Immature natural killer cell (primary cell): ENCODE data around the gene SYNDIG1. TPM values are rescaled to one million over a fixed set of nuclear protein-coding genes. Genes with fewer than 3 reads are reported as not detected.

ENCODE experiments used
- DNase-seq, 3 donors: peaks; one replicate each; pipeline ENCODE4 v3.0.0; 2022; ENCODE audit warnings: mixed read lengths in 1 of 3
- H3K27ac Mint-ChIP-seq, 6 donors: one replicate each; pipeline ENCODE4 v1.8.0; 2020; ENCODE audit warnings: mixed read lengths in 6 of 6, mild to moderate bottlenecking in 5 of 6, inconsistent platforms in 4 of 6, moderate library complexity in 3 of 6
- H3K27me3 Mint-ChIP-seq, 3 donors: one replicate each; pipeline ENCODE4 v1.8.0; 2020 to 2021; ENCODE audit warnings: low read depth in 3 of 3, mild to moderate bottlenecking in 3 of 3, mixed read lengths in 3 of 3, moderate library complexity in 3 of 3, inconsistent platforms in 1 of 3
- H3K36me3 Mint-ChIP-seq, 3 donors: one replicate each; pipeline ENCODE4 v1.8.0; 2020; ENCODE audit warnings: mixed read lengths in 3 of 3, inconsistent platforms in 2 of 3, mild to moderate bottlenecking in 2 of 3
- H3K4me1 Mint-ChIP-seq, 2 donors: one replicate each; pipeline ENCODE4 v1.8.0; 2020; ENCODE audit warnings: inconsistent platforms in 2 of 2, mild to moderate bottlenecking in 2 of 2, mixed read lengths in 2 of 2, moderate library complexity in 1 of 2
- H3K4me3 Mint-ChIP-seq, 5 donors: one replicate each; pipeline ENCODE4 v1.8.0; 2020; ENCODE audit warnings: mild to moderate bottlenecking in 5 of 5, mixed read lengths in 5 of 5, inconsistent platforms in 3 of 5, moderate library complexity in 3 of 5
- H3K9me3 Mint-ChIP-seq, 6 donors: one replicate each; pipeline ENCODE4 v1.8.0; 2020; ENCODE audit warnings: mild to moderate bottlenecking in 6 of 6, mixed read lengths in 6 of 6, inconsistent platforms in 4 of 6, moderate library complexity in 3 of 6
- polyA plus RNA-seq, 3 donors: library from polyadenylated mRNA; unstranded; fragments of 300-500 nt; fragmentation: Illumina TruSeq; gene quantifications; one replicate each; pipeline ENCODE4 v1.2.3, GENCODE V29; 2021

SYNDIG1 gene
- polyA plus RNA-seq, 3 donors from 2014 or later = not detected

GRCh38 chr20:24582373-24583168 lies 113.1 kb downstream of the SYNDIG1 start:
- Mint-ChIP-seq H3K36me3 (no peaks in the 10 kb centered on the region), H3K9me3 (no peaks in the 10 kb centered on the region), H3K4me3 (no peak overlapping the region), H3K27me3 (peaks cover 0 to 3% (median 2%) of the 10 kb centered on the region in 3 donors), H3K27ac (no peak overlapping the region), H3K4me1 (no peaks in the 10 kb centered on the region)
- DNase-seq = no peak

- no peak overlapping the region for H3K27ac Mint-ChIP-seq
- no peak for DNase-seq
- no peaks in the 10 kb centered on the region for H3K36me3 Mint-ChIP-seq
- no peaks in the 10 kb centered on the region for H3K9me3 Mint-ChIP-seq
- H3K4me3 Mint-ChIP-seq = no peak overlapping the region
- H3K4me1 Mint-ChIP-seq = no peaks in the 10 kb centered on the region
- peaks cover 0 to 3% (median 2%) of the 10 kb centered on the region in 3 donors for H3K27me3 Mint-ChIP-seq
These were observed 113.9 kb downstream of the SYNDIG1 start for GRCh38 chr20:24583169-24583792.

- H3K4me3 Mint-ChIP-seq = no peak overlapping the region
These were observed 114.6 kb downstream of the SYNDIG1 start for GRCh38 chr20:24584078-24584477.

GRCh38 chr20:24584538-24585356 lies 115.3 kb downstream of the SYNDIG1 start:
- Mint-ChIP-seq H3K36me3 (no peaks in the 10 kb centered on the region), H3K9me3 (no peaks in the 10 kb centered on the region), H3K4me3 (no peak overlapping the region), H3K27ac (no peak overlapping the region), H3K27me3 (peaks cover 2 to 3% (median 2%) of the 10 kb centered on the region in 3 donors), H3K4me1 (no peaks in the 10 kb centered on the region)
- DNase-seq = no peak

More at GRCh38 chr20:24584078-24584477, 114.6 kb downstream of the SYNDIG1 start:
- DNase-seq = no peak
- Mint-ChIP-seq H3K4me1 (no peaks in the 10 kb centered on the region), H3K27me3 (peaks cover 2 to 3% (median 2%) of the 10 kb centered on the region in 3 donors), H3K36me3 (no peaks in the 10 kb centered on the region), H3K9me3 (no peaks in the 10 kb centered on the region), H3K27ac (no peak overlapping the region)

- Mint-ChIP-seq H3K4me1 (no peaks in the 10 kb centered on the region), H3K4me3 (no peak overlapping the region), H3K36me3 (no peaks in the 10 kb centered on the region), H3K9me3 (no peaks in the 10 kb centered on the region), H3K27ac (no peak overlapping the region), H3K27me3 (peaks cover 0 to 2% (median 0%) of the 10 kb centered on the region in 3 donors)
- DNase-seq = no peak
These were observed 116.5 kb downstream of the SYNDIG1 start for GRCh38 chr20:24585796-24586522.

GRCh38 chr20:24586523-24586840 lies 117.1 kb downstream of the SYNDIG1 start:
- H3K4me1 Mint-ChIP-seq = no peaks in the 10 kb centered on the region
- no peak overlapping the region for H3K27ac Mint-ChIP-seq
- H3K9me3 Mint-ChIP-seq = no peaks in the 10 kb centered on the region
- H3K27me3 Mint-ChIP-seq = peaks cover 0 to 2% (median 0%) of the 10 kb centered on the region in 3 donors
- no peak for DNase-seq
- H3K36me3 Mint-ChIP-seq = no peaks in the 10 kb centered on the region
- H3K4me3 Mint-ChIP-seq = no peak overlapping the region

- DNase-seq = no peak
- H3K4me1 Mint-ChIP-seq = no peaks in the 10 kb centered on the region
- H3K27me3 Mint-ChIP-seq = peaks cover 0 to 2% (median 0%) of the 10 kb centered on the region in 3 donors
- no peak overlapping the region for H3K27ac Mint-ChIP-seq
- H3K4me3 Mint-ChIP-seq = no peak overlapping the region
- no peaks in the 10 kb centered on the region for H3K36me3 Mint-ChIP-seq
- no peaks in the 10 kb centered on the region for H3K9me3 Mint-ChIP-seq
These were observed 118.1 kb downstream of the SYNDIG1 start for GRCh38 chr20:24587384-24588046.

- no peaks in the 10 kb centered on the region for H3K9me3 Mint-ChIP-seq
- no peaks in the 10 kb centered on the region for H3K4me1 Mint-ChIP-seq
- no peak for DNase-seq
- peaks cover 0 to 2% (median 0%) of the 10 kb centered on the region in 3 donors for H3K27me3 Mint-ChIP-seq
- H3K36me3 Mint-ChIP-seq = no peaks in the 10 kb centered on the region
- no peak overlapping the region for H3K4me3 Mint-ChIP-seq
- no peak overlapping the region for H3K27ac Mint-ChIP-seq
These were observed 118.7 kb downstream of the SYNDIG1 start for GRCh38 chr20:24588047-24588635.

- no peaks in the 10 kb centered on the region for H3K4me1 Mint-ChIP-seq
- DNase-seq = no peak
- H3K36me3 Mint-ChIP-seq = no peaks in the 10 kb centered on the region
- H3K27me3 Mint-ChIP-seq = peaks cover 0 to 2% (median 0%) of the 10 kb centered on the region in 3 donors
- no peak overlapping the region for H3K4me3 Mint-ChIP-seq
- H3K9me3 Mint-ChIP-seq = no peaks in the 10 kb centered on the region
- H3K27ac Mint-ChIP-seq = no peak overlapping the region
These were observed 119.4 kb downstream of the SYNDIG1 start for GRCh38 chr20:24588725-24589340.

- Mint-ChIP-seq H3K4me1 (no peaks in the 10 kb centered on the region), H3K4me3 (no peak overlapping the region)
These were observed 120.0 kb downstream of the SYNDIG1 start for GRCh38 chr20:24589381-24589780.

GRCh38 chr20:24589815-24590177 lies 120.4 kb downstream of the SYNDIG1 start:
- H3K36me3 Mint-ChIP-seq = no peaks in the 10 kb centered on the region
- H3K4me3 Mint-ChIP-seq = no peak overlapping the region
- H3K27ac Mint-ChIP-seq = no peak overlapping the region
- H3K4me1 Mint-ChIP-seq = no peaks in the 10 kb centered on the region
- DNase-seq = no peak
- H3K27me3 Mint-ChIP-seq = peaks cover 0 to 4% (median 0%) of the 10 kb centered on the region in 3 donors
- H3K9me3 Mint-ChIP-seq = no peaks in the 10 kb centered on the region

More at GRCh38 chr20:24589381-24589780, 120.0 kb downstream of the SYNDIG1 start:
- no peak overlapping the region for H3K27ac Mint-ChIP-seq
- DNase-seq = no peak
- peaks cover 0 to 4% (median 0%) of the 10 kb centered on the region in 3 donors for H3K27me3 Mint-ChIP-seq
- no peaks in the 10 kb centered on the region for H3K9me3 Mint-ChIP-seq
- H3K36me3 Mint-ChIP-seq = no peaks in the 10 kb centered on the region

GRCh38 chr20:24590178-24590982 lies 121.0 kb downstream of the SYNDIG1 start:
- no peaks in the 10 kb centered on the region for H3K36me3 Mint-ChIP-seq
- DNase-seq = no peak
- H3K27me3 Mint-ChIP-seq = peaks cover 0 to 4% (median 0%) of the 10 kb centered on the region in 3 donors
- no peak overlapping the region for H3K27ac Mint-ChIP-seq
- no peaks in the 10 kb centered on the region for H3K4me1 Mint-ChIP-seq
- no peak overlapping the region for H3K4me3 Mint-ChIP-seq
- H3K9me3 Mint-ChIP-seq = no peaks in the 10 kb centered on the region
